Measurements from ENCODE around the gene UFC1.

Gene UFC1

DNA sequence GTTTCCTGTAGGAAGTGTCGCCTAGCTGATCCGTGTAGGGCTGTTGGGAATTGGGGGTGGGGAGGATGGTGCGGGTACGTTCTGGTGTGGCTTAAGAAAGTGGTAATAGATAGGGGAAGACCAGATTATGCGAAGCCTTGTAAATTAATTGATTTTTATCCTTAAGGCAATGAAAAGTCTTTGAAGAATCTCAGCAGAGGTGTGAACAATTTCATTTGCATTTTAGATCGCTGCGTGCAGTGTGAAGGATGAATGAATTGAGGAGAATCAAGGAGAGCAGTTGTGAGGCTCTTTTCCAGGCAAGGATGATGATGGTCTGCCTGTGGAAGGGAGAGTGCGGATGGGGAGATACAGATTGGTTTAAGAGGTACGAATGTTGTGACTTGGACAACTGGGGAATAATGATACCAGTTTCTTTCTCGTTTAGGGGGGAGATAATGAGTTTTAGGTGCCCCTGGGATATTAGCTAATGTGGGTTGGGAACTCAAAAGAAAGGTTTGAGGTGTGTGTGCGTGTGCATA lies 20.5 kb upstream of the UFC1 start:
- in situ Hi-C loops (cut with MboI; ENCODE audit: low sequenced_read_pairs): no loop called here

- in situ Hi-C loops (cut with MboI; ENCODE audit: low sequenced_read_pairs): no loop called here
These were observed 15.9 kb upstream of the UFC1 start for GRCh38 chr1:161137881-161138280.

DNA sequence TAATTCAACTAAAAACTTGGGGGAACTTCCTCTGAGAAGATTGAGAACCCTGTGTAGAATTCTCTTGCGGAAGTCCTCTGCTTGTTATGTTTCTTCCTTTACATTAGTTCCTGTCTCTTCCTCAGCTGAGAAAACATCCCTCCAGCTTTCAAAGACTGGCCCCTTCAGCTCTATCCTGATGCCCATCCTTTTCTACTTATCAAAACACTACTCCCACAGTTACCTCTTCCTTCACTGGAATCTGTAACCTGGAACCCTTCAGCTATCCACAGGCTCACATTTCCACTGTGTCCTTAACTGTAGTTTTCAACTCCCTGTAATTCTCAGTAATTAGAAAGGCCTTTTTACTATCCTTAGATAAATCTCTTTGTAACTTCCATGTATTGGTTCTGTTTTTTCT lies 15.3 kb upstream of the UFC1 start:
- in situ Hi-C loops (cut with MboI; ENCODE audit: low sequenced_read_pairs): no loop called here

DNA sequence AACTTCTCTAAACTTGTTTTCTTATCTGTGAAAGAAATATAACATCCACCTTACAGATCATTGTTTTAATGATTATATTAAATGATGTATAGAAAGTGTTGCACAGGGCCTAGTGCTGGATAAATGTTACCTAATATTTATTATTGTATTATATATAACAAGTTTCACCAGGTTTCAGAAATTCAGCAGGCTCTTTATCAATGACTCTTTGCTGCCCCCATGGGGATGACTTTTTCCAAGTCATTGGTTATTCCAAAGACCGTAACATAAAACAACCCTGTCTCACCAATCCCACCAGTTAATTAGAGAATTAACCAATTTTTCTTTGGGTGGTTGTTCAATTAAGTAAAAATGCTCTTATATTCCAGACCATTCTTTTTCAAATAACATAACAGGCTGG lies 14.0 kb upstream of the UFC1 start:
- in situ Hi-C loops (cut with MboI; ENCODE audit: low sequenced_read_pairs): no loop called here

GRCh38 chr1:161140755-161141400 lies 12.9 kb upstream of the UFC1 start:
- in situ Hi-C loops (cut with MboI; ENCODE audit: low sequenced_read_pairs): no loop called here

- in situ Hi-C loops (cut with MboI; ENCODE audit: low sequenced_read_pairs): no loop called here
These were observed 7.9 kb upstream of the UFC1 start for GRCh38 chr1:161145832-161146231.

GRCh38 chr1:161153176-161153575 lies 602 bp upstream of the UFC1 start:
- in situ Hi-C loops (cut with MboI; ENCODE audit: low sequenced_read_pairs): no loop called here

DNA sequence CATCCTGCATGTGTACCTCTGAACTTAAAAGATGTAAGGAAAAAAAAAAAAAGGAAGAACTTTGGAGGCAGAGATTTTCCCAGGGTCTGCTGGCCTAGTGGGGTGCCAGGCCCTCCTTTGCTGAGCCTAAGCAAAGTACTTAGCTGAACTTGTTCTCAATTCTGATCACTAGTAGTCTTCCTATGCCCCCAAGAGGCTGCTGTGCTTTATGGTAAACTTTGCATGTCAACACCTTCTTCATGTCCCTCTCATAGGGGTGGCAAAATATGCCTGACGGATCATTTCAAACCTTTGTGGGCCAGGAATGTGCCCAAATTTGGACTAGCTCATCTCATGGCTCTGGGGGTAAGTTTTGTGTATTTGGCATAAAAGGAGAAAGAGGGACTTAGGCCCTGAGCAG lies 4.1 kb downstream of the UFC1 start:
- in situ Hi-C loops (cut with MboI; ENCODE audit: low sequenced_read_pairs): no loop called here

- in situ Hi-C loops (cut with MboI; ENCODE audit: low sequenced_read_pairs): no loop called here
These were observed 4.7 kb downstream of the UFC1 start for GRCh38 chr1:161158316-161159010.

DNA sequence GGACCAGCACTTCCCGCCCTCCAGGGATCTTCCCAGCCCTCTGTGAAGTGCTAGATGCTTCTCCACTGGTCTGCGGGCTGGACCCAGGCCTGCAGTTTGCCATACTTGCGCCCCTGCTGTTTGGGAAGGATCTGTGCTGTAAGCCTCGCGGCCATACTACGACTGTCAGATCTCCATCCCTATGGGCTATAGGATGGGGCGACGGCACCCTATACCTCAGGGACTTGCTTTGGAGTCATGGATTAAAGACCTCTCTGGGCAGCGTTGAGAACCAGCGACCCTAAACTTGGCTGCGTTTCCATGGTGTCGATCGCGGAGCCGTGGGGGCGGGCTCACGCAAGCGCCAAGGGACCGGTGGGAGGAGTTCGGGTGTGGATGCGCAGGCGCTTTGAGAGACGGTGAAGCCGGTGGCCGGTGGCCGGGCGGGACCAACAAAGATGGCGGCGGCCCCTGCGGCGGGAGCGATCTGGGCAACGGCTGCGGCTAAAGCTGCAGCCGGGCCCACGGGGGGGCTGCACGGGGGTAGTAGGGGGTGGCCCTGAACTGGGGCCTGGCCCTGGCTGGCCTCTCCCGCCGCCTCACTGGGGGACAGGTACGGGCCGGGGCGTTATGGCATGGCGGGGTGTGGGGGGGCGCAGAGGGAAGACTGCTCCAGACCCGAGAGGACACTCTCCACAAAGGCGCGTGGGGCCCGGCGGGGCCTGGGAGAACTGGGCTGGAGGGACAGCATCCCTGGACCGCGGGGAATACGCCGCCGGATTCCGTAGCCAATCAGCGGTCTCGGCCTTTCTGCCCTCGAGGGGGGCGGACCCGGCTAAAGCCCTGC lies 5.5 kb downstream of the UFC1 start, which contains the start of gene USP21:
Gene USP21 (plus strand): TSS at position 414 of the 826 bp plus-strand sequence. CDS start 1,141 bp downstream, outside the sequence.
- in situ Hi-C loops (cut with MboI; ENCODE audit: low sequenced_read_pairs): no loop called here

- in situ Hi-C loops (cut with MboI; ENCODE audit: low sequenced_read_pairs): no loop called here
These were observed 6.1 kb downstream of the UFC1 start for GRCh38 chr1:161159913-161160243.

GRCh38 chr1:161160671-161161145 lies 6.9 kb downstream of the UFC1 start:
- in situ Hi-C loops (cut with MboI; ENCODE audit: low sequenced_read_pairs): no loop called here

DNA sequence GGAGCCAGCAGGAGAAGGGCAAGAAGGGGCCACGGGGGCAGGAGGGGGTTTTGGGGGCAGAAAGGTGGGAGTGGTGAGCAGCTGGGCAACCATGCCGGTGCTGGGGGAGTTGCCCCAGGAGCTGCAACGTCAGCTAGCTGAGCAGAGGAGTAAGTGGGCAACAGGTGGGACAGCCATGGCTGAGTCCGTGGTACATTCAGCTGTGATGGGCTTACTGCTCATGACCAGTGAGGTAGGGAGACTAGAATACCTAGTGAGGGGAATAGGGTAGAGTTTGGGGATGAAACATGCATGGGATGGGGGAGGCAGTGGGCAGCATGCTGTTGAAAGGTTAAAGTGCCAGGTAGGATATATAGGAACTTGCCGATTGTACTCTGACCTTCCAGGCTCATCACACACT lies 7.9 kb downstream of the UFC1 start:
- in situ Hi-C loops (cut with MboI; ENCODE audit: low sequenced_read_pairs): no loop called here

DNA sequence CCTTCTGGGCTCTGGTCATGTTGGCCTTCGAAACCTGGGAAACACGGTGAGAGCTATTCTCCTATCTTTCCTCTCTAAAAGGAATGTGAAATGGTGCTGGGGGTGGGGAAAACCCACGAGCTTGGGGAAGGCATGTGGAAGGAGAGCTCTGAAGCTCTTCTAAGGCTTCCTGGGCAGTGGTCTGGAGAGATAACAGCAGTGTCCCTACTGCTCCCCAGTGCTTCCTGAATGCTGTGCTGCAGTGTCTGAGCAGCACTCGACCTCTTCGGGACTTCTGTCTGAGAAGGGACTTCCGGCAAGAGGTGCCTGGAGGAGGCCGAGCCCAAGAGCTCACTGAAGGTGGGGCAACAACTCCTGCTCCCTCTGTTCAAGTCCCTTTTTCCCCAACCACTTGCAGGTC lies 8.3 kb downstream of the UFC1 start:
- in situ Hi-C loops (cut with MboI; ENCODE audit: low sequenced_read_pairs): no loop called here

- in situ Hi-C loops (cut with MboI; ENCODE audit: low sequenced_read_pairs): no loop called here
These were observed 9.0 kb downstream of the UFC1 start for GRCh38 chr1:161162806-161163205.

DNA sequence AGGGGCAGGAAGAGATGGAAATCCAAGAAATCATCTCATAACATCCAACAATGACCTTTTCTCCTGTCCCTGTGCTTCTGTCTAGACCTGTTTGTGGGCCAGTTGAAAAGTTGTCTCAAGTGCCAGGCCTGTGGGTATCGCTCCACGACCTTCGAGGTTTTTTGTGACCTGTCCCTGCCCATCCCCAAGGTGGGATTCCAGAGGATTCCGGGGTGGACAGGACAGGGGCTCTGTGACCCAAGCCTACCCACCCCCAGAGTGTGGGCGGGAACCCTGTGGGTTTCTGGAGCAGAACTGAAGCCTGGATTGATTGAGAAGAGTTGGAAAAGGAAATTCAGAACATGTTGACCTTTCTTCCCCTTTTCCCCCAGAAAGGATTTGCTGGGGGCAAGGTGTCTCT lies 10.0 kb downstream of the UFC1 start:
- in situ Hi-C loops (cut with MboI; ENCODE audit: low sequenced_read_pairs): no loop called here

DNA sequence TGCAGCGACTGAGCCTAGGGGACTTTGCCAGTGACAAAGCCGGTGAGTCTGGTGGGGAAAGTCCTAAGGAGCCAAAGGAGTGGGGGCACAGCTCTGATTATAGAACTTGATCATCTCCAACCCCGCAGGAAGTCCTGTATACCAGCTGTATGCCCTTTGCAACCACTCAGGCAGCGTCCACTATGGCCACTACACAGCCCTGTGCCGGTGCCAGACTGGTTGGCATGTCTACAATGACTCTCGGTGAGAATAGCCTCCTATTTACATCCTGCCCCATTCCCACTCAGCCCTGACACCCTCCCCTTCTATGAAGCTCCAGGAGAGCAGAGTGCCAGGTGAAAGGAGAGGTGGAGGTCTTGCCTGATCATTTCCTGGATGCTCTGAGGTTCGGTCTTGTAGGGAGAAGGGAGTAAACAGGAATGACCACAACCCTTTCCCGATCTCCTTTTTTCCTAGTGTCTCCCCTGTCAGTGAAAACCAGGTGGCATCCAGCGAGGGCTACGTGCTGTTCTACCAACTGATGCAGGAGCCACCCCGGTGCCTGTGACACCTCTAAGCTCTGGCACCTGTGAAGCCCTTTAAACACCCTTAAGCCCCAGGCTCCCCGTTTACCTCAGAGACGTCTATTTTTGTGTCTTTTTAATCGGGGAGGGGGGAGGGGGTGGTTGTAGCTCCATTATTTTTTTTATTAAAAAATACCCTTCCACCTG lies 11.3 kb downstream of the UFC1 start:
- in situ Hi-C loops (cut with MboI; ENCODE audit: low sequenced_read_pairs): no loop called here

- in situ Hi-C loops (cut with MboI; ENCODE audit: low sequenced_read_pairs): no loop called here
These were observed 12.2 kb downstream of the UFC1 start, which contains the start of gene PPOX for GRCh38 chr1:161165742-161166668. Gene PPOX (plus strand): TSS chr1:161166426. CDS start chr1:161166848, 422 bp downstream.

DNA sequence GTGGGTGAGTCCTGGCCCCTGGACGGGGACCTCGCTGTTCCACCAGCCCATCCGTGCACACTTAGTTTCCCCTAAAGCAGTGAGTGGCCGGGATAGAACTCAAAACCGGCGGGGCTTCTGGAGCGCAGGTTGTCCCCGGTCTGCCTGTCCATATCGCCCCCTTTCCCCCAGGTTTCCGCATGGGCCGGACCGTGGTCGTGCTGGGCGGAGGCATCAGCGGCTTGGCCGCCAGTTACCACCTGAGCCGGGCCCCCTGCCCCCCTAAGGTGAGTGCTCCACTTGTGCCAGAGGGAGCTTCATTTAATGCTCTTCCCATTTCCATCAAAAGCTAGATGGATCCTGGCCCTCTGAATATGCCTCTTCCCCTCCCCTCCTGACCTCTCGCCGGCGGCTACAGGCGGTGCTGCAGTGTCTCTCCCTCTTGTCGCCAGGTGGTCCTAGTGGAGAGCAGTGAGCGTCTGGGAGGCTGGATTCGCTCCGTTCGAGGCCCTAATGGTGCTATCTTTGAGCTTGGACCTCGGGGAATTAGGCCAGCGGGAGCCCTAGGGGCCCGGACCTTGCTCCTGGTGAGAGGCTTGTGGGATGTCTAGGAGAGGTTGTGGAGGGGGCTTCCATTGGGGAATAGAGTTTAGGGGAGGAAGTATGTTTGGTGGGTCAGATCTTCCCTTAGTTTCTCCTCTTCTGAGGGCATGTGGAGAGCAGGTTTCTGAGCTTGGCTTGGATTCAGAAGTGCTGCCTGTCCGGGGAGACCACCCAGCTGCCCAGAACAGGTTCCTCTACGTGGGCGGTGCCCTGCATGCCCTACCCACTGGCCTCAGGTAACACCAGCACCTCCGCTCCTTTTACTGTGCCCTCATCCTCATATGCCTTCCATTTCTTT lies 13.1 kb downstream of the UFC1 start:
- in situ Hi-C loops (cut with MboI; ENCODE audit: low sequenced_read_pairs): no loop called here
